Measurements from ENCODE around the gene KCNA5. TPM values are rescaled to one million over a fixed set of nuclear protein-coding genes. Genes with fewer than 3 reads are reported as not detected.

The KCNA5 gene
- total RNA-seq, 4 donors from 2014 or later = 0.38 TPM; not detected in 3

DNA sequence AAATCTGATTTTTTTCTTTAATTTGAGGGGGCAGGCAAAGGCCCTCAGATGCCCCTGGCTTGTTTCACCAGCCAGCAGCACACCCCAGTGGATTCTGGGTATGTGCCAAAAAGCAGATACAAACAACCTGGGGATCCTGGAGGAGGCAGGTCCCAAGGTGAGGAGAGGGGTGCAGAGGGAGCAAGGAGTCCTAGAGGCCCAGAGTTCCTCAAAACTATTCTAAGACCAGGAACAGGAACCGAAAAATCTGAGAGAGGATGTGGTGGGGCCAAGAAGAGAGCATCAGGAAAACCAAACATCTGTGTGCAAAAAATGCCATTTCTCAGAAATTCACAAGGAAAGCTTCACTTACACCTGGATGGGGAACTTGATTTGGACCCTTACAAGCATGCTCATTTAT is 8.2 kb downstream of the KCNA5 start:
- Histone ChIP-seq H3K36me3 (no peaks in the 10 kb centered on the region), H3K27ac (peak overlapping the region in 1 of 4 donors; percentile 50), H3K4me1 (no peaks in the 10 kb centered on the region), H3K9me3 (no peaks in the 10 kb centered on the region), H3K27me3 (no peaks in the 10 kb centered on the region), H3K4me3 (no peak overlapping the region)
- DNase-seq = peak in 1 of 3 donors; percentile 32
- TF ChIP-seq, protein P1, sequence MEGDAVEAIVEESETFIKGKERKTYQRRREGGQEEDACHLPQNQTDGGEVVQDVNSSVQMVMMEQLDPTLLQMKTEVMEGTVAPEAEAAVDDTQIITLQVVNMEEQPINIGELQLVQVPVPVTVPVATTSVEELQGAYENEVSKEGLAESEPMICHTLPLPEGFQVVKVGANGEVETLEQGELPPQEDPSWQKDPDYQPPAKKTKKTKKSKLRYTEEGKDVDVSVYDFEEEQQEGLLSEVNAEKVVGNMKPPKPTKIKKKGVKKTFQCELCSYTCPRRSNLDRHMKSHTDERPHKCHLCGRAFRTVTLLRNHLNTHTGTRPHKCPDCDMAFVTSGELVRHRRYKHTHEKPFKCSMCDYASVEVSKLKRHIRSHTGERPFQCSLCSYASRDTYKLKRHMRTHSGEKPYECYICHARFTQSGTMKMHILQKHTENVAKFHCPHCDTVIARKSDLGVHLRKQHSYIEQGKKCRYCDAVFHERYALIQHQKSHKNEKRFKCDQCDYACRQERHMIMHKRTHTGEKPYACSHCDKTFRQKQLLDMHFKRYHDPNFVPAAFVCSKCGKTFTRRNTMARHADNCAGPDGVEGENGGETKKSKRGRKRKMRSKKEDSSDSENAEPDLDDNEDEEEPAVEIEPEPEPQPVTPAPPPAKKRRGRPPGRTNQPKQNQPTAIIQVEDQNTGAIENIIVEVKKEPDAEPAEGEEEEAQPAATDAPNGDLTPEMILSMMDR (IDR thresholded peaks at IDR 0.05) = no peak
- no peak for TF ChIP-seq POLR2A (IDR thresholded peaks at IDR 0.05)

DNA sequence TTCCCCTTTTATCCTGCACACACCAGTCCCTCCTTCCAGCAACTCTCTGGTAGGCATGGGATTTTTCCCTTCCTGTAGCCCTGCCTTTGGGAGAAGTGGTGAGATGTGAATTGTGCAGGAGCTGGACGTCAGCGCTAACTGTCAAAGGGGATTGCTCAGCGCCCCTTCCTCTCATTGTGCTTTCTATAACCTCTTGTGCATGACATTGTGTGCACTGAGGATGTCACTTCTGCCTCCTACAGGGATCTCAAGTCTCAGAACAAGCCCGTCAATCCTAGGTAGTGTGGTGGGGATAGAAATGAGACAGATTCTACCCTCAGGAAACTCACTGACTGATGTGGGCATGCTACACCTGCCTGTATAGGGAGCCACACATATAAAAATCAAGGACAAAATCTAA is 8.7 kb downstream of the KCNA5 start:
- no peak overlapping the region for H3K27ac ChIP-seq

DNA sequence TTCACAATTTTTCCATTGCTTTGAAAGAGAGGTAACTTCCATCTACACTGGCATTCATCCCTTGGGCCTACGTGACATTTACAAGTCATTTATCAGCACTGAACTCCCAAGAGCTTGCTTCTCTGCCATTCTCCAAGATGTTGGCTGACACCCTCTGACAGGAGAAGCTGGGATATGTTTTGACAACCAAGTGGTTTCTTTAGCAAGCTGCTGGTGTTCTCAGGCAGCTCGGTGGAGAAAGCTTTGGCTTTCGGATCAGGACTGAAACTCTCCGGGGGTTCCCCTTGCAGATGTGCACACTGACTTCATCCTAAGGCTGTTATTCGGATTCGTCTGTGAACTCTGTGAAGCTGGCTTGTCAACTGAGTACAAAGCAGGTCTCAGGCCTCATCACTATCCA is 15.7 kb downstream of the KCNA5 start:
- TF ChIP-seq POLR2A (IDR thresholded peaks at IDR 0.05) = no peak
- TF ChIP-seq, protein P1 (IDR thresholded peaks at IDR 0.05) = no peak
- Histone ChIP-seq H3K27ac (no peak overlapping the region), H3K9me3 (no peaks in the 10 kb centered on the region)

More for the DNA sequence above, 8.7 kb downstream of the KCNA5 start:
- no peak for DNase-seq
- H3K27me3 ChIP-seq = no peaks in the 10 kb centered on the region
- no peaks in the 10 kb centered on the region for H3K36me3 ChIP-seq
- no peak overlapping the region for H3K4me3 ChIP-seq
- no peaks in the 10 kb centered on the region for H3K4me1 ChIP-seq
- H3K9me3 ChIP-seq = no peaks in the 10 kb centered on the region
- TF ChIP-seq, protein P1 (IDR thresholded peaks at IDR 0.05) = no peak
- TF ChIP-seq POLR2A (IDR thresholded peaks at IDR 0.05) = no peak

DNA sequence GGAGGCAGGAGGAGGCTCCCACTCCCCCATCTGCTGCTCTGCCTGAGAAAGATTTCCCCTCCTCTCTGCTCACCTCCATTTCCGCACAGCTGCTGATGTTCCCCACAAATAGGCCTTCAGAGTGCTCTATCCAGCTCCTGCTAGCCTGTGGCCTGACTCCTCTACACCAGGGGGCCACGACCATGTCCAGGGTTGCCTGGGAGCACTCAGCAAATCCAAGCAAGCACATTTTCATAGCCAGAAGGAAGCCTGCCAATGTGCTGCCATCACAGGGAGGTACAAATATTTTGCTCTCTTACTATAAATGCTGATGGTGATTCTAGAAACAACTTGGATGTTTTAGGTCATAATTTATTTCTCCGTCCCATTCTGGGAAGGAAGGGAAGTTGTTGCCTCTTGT is 17.3 kb downstream of the KCNA5 start:
- DNase-seq = no peak
- no peak overlapping the region for H3K27ac ChIP-seq
- TF ChIP-seq, protein P1 (IDR thresholded peaks at IDR 0.05) = no peak
- no peak for TF ChIP-seq POLR2A (IDR thresholded peaks at IDR 0.05)

More for the DNA sequence above, 15.7 kb downstream of the KCNA5 start:
- H3K4me1 ChIP-seq = no peaks in the 10 kb centered on the region
- DNase-seq = no peak
- no peaks in the 10 kb centered on the region for H3K36me3 ChIP-seq
- H3K27me3 ChIP-seq = no peaks in the 10 kb centered on the region
- no peak overlapping the region for H3K4me3 ChIP-seq

DNA sequence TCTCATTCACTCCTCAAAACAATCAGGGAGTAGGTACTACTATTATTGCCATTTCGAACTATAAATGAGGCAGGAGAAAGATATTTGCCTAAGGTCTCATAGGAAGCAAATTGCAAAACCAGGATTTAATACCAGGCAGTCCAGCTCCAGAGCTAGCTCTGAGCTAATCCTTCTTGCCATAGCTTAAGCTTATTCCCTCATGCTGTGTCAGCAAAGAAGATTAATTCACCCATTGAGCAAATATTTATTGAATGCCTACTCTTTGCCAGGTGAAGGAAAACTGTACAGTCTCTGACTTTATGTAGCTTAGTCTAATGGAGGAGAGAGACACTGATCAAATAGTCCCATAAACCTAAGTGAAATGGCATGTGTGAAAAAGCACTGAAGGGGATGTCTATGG is 19.5 kb downstream of the KCNA5 start:
- H3K4me3 ChIP-seq = no peak overlapping the region
- no peaks in the 10 kb centered on the region for H3K4me1 ChIP-seq
- H3K36me3 ChIP-seq = no peaks in the 10 kb centered on the region
- TF ChIP-seq, protein P1 (IDR thresholded peaks at IDR 0.05) = no peak
- no peak for TF ChIP-seq POLR2A (IDR thresholded peaks at IDR 0.05)
- H3K27me3 ChIP-seq = no peaks in the 10 kb centered on the region
- no peak for DNase-seq
- no peak overlapping the region for H3K27ac ChIP-seq
- no peaks in the 10 kb centered on the region for H3K9me3 ChIP-seq

More for the DNA sequence above, 17.3 kb downstream of the KCNA5 start:
- Histone ChIP-seq H3K4me1 (no peaks in the 10 kb centered on the region), H3K4me3 (no peak overlapping the region), H3K36me3 (no peaks in the 10 kb centered on the region), H3K9me3 (no peaks in the 10 kb centered on the region), H3K27me3 (no peaks in the 10 kb centered on the region)

DNA sequence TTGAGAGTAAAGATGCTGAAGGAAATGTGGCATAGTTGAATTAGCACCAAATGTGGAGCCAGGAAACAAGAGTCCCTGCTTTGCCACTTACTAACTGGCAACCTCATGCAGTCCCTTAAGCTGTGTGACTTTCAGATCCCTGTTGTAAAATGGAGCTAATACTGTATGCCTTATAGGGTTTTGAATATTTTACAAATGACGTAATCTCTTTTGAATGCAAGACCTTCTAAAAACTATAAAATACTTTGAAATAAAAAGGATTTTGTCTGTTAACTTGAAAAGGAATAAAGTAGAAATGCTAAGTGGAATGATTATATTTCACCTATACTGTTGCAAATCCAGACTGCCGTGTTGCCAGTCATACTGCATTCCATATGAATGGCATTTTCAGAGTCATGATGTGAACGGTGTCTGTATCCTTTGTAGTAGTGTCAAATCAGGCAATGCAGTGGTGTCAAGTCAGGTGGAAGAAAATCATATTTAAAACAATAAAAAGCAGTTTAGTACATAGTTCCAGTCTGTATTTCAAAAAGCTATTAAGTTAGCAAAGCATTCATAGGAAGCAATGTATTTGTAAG is 21.3 kb downstream of the KCNA5 start:
- Histone ChIP-seq H3K27me3 (no peaks in the 10 kb centered on the region), H3K4me3 (no peak overlapping the region), H3K9me3 (no peaks in the 10 kb centered on the region), H3K27ac (no peak overlapping the region), H3K4me1 (no peaks in the 10 kb centered on the region), H3K36me3 (no peaks in the 10 kb centered on the region)
- no peak for DNase-seq
- no peak for TF ChIP-seq POLR2A (IDR thresholded peaks at IDR 0.05)
- TF ChIP-seq, protein P1 (IDR thresholded peaks at IDR 0.05) = no peak

Data from Peyer's patch (tissue), 4 donors.